Measurements from ENCODE around the gene LZIC. TPM values are rescaled to one million over a fixed set of nuclear protein-coding genes. Genes with fewer than 3 reads are reported as not detected.

LZIC gene
- total RNA-seq, 1 experiment from 2014 or later: 32.5 TPM

DNA sequence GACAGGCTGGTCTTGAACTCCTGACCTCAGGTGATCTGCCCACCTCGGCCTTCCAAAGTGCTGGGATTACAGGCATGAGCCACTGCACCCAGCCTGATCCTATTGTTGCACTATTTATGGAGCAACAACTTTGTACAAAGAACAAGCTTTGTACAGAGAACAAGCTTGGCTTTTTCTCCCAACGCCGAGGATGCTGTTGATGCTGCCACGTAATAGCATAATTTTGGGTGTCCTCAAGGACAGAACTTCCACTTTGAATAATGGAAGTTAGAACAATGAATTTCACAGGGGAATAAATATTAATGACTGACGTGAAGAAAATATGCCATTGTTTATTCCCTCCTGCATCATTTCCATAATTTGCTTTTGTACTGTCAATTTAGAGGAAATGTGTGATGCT lies 41.1 kb upstream of the LZIC start:
- BruUV-seq (replicated peaks): no TSS peak
- Histone ChIP-seq H3K27me3 (ENCODE audit: low read length) (no peaks in the 10 kb centered on the region), H3K36me3 (ENCODE audit: low read depth, low read length) (no peaks in the 10 kb centered on the region), H3K4me3 (ENCODE audit: low read length) (no peak overlapping the region), H3K27ac (ENCODE audit: low read length) (no peak overlapping the region), H3F3A (ENCODE audit: low read length, unreplicated experiment) (no peaks in the 10 kb centered on the region), H3K4me1 (ENCODE audit: insufficient read depth, low read length) (no peaks in the 10 kb centered on the region), H4K20me1 (ENCODE audit: low read length) (no peaks in the 10 kb centered on the region), H2AFZ (ENCODE audit: low read length) (no peak overlapping the region), H3K9me2 (replicated peaks; ENCODE audit: low read length) (no peaks in the 10 kb centered on the region), H3K4me2 (ENCODE audit: low read length) (no peak overlapping the region), H3K9ac (ENCODE audit: low read length) (no peak overlapping the region), H3K9me3 (ENCODE audit: low read length) (no peaks in the 10 kb centered on the region), H3K79me2 (ENCODE audit: low read length) (no peaks in the 10 kb centered on the region)
- DNase-seq (no peak), ATAC-seq (no peak)
- ChIA-PET CTCF (no interaction called here), POLR2A (ENCODE audit: unreplicated experiment) (no interaction called here)
- intact Hi-C loops (cut with micrococcal nuclease): no loop called here
- TF ChIP-seq EZH2 (IDR thresholded peaks at IDR 0.05; ENCODE audit: low read length, unreplicated experiment): no peak
- TF ChIP-seq, protein P1, sequence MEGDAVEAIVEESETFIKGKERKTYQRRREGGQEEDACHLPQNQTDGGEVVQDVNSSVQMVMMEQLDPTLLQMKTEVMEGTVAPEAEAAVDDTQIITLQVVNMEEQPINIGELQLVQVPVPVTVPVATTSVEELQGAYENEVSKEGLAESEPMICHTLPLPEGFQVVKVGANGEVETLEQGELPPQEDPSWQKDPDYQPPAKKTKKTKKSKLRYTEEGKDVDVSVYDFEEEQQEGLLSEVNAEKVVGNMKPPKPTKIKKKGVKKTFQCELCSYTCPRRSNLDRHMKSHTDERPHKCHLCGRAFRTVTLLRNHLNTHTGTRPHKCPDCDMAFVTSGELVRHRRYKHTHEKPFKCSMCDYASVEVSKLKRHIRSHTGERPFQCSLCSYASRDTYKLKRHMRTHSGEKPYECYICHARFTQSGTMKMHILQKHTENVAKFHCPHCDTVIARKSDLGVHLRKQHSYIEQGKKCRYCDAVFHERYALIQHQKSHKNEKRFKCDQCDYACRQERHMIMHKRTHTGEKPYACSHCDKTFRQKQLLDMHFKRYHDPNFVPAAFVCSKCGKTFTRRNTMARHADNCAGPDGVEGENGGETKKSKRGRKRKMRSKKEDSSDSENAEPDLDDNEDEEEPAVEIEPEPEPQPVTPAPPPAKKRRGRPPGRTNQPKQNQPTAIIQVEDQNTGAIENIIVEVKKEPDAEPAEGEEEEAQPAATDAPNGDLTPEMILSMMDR (conservative IDR thresholded peaks at IDR 0.05; ENCODE audit: low read depth, low read length): no peak
- no peak for TF ChIP-seq EZH2phosphoT487 (IDR thresholded peaks at IDR 0.05; ENCODE audit: borderline replicate concordance, low read length)

DNA sequence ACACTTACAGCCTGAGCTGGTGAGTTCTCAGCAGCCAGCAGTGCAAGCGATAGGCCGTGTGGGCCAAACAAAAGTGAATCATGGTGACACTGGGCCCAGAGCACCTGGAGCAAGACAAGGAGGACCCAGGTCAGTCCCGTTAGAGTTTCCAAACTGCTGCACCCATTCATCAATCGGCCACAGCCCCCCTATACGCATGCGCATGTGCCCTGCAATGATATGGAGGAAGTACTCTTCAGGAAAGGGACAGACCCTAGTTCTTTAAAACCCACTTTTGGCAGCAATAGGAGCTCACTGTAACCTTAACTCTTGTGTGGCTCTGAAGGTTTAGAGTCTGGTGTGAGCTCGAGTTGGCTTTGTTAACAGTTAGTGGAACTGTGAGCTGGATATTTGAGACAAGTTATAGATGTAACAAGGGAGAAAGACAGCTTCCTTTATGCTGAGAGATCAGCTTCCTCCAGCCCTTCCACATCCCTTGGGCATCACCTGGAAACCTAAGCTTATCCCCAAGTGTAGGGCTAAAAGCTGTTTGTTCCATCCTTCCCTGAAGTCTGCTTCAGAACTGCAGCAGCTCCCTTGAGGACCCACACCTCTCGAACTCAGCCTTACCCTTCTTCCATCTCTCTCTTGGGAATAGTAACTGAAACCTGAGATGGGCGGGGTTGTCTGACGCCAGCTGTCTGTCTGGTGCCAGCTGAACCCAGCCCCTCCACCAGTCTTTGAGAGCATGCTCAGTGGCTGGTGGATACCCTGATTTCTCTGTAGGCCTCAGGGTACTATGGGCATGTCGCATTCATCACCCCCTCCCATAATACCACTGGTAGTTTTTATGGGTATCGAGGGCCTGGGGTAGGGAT lies 17.7 kb upstream of the LZIC start:
- ATAC-seq (no peak), DNase-seq (no peak)
- no peaks in the 10 kb centered on the region for H3K4me1 ChIP-seq (ENCODE audit: insufficient read depth, low read length)
- no peaks in the 10 kb centered on the region for H3K9me3 ChIP-seq (ENCODE audit: low read length)
- TF ChIP-seq EZH2phosphoT487 (IDR thresholded peaks at IDR 0.05; ENCODE audit: borderline replicate concordance, low read length): no peak
- TF ChIP-seq EZH2 (IDR thresholded peaks at IDR 0.05; ENCODE audit: low read length, unreplicated experiment): no peak
- TF ChIP-seq, protein P1 (conservative IDR thresholded peaks at IDR 0.05; ENCODE audit: low read depth, low read length): no peak
- H3K4me2 ChIP-seq (ENCODE audit: low read length): no peak overlapping the region
- no peak overlapping the region for H3K4me3 ChIP-seq (ENCODE audit: low read length)
- H3K9me2 ChIP-seq (replicated peaks; ENCODE audit: low read length): no peaks in the 10 kb centered on the region
- H3K79me2 ChIP-seq (ENCODE audit: low read length): no peaks in the 10 kb centered on the region
- no peaks in the 10 kb centered on the region for H3K27me3 ChIP-seq (ENCODE audit: low read length)
- no TSS peak for BruUV-seq (replicated peaks)
- H3K9ac ChIP-seq (ENCODE audit: low read length): no peak overlapping the region
- no peaks in the 10 kb centered on the region for H3K36me3 ChIP-seq (ENCODE audit: low read depth, low read length)
- H3F3A ChIP-seq (ENCODE audit: low read length, unreplicated experiment): no peaks in the 10 kb centered on the region
- H2AFZ ChIP-seq (ENCODE audit: low read length): no peak overlapping the region
- ChIA-PET CTCF (interaction anchor here (0.5 kb wide), 1 partner anchor 377 kb away, joined by 4 read pairs; no protein-coding TSS in a partner anchor), POLR2A (ENCODE audit: unreplicated experiment) (interaction anchor here (0.6 kb wide), 1 partner anchor 79 kb away, joined by 4 read pairs; no protein-coding TSS in a partner anchor)
- intact Hi-C loops (cut with micrococcal nuclease): no loop called here
- H4K20me1 ChIP-seq (ENCODE audit: low read length): no peaks in the 10 kb centered on the region
- H3K27ac ChIP-seq (ENCODE audit: low read length): no peak overlapping the region

DNA sequence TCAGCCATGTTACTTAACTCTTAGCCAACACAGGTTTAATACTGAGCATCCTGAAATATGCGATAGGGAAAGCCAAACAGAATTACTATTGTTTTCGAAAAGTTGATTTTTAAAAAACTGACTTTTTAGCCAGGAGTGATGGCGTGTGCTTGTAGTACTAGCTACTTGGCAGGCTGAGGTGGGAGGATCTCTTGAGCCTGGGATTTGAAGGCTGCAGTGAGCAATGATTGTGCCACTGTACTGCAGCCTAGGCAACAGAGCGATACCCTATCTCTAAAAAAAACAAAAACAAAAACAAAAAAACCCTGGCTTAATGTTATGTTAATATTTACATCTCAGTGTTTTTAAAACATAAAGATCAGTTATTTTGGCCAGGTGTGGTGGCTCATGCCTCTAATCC lies 16.8 kb upstream of the LZIC start:
- ATAC-seq (no peak), DNase-seq (no peak)
- H3K79me2 ChIP-seq (ENCODE audit: low read length): no peaks in the 10 kb centered on the region
- no peak overlapping the region for H3K4me3 ChIP-seq (ENCODE audit: low read length)
- no peaks in the 10 kb centered on the region for H3K27me3 ChIP-seq (ENCODE audit: low read length)
- H3K27ac ChIP-seq (ENCODE audit: low read length): no peak overlapping the region
- no TSS peak for BruUV-seq (replicated peaks)
- TF ChIP-seq, protein P1 (conservative IDR thresholded peaks at IDR 0.05; ENCODE audit: low read depth, low read length): no peak
- no peak for TF ChIP-seq EZH2phosphoT487 (IDR thresholded peaks at IDR 0.05; ENCODE audit: borderline replicate concordance, low read length)
- no peak for TF ChIP-seq EZH2 (IDR thresholded peaks at IDR 0.05; ENCODE audit: low read length, unreplicated experiment)
- H3K9ac ChIP-seq (ENCODE audit: low read length): no peak overlapping the region
- no peak overlapping the region for H2AFZ ChIP-seq (ENCODE audit: low read length)
- H3K36me3 ChIP-seq (ENCODE audit: low read depth, low read length): no peaks in the 10 kb centered on the region
- H3K9me2 ChIP-seq (replicated peaks; ENCODE audit: low read length): no peaks in the 10 kb centered on the region
- H3F3A ChIP-seq (ENCODE audit: low read length, unreplicated experiment): no peaks in the 10 kb centered on the region
- H4K20me1 ChIP-seq (ENCODE audit: low read length): no peaks in the 10 kb centered on the region
- no peaks in the 10 kb centered on the region for H3K9me3 ChIP-seq (ENCODE audit: low read length)
- ChIA-PET CTCF (no interaction called here), POLR2A (ENCODE audit: unreplicated experiment) (no interaction called here)
- H3K4me2 ChIP-seq (ENCODE audit: low read length): no peak overlapping the region
- H3K4me1 ChIP-seq (ENCODE audit: insufficient read depth, low read length): no peaks in the 10 kb centered on the region
- intact Hi-C loops (cut with micrococcal nuclease): no loop called here
